ENCODE results near the gene GPC5.
A peak's percentile ranks its signal among the peaks of the same experiment; 100 is the strongest.

Gene GPC5

GRCh38 chr13:91370501-91370900 lies 27.9 kb upstream of the GPC5 start:
- no peak for TF ChIP-seq CTCF (IDR thresholded peaks at IDR 0.05; ENCODE audit: low read depth, low read length)
- no peak for DNase-seq (ENCODE audit: extremely low read depth, low read depth)

- TF ChIP-seq CTCF (IDR thresholded peaks at IDR 0.05; ENCODE audit: low read depth, low read length): no peak
- no peak for DNase-seq (ENCODE audit: extremely low read depth, low read depth)
Measured at GRCh38 chr13:91372911-91373310, 25.5 kb upstream of the GPC5 start.

GRCh38 chr13:91375116-91375729 lies 23.2 kb upstream of the GPC5 start:
- DNase-seq (ENCODE audit: extremely low read depth, low read depth): no peak
- peak; percentile 38 for TF ChIP-seq CTCF (IDR thresholded peaks at IDR 0.05; ENCODE audit: low read depth, low read length)

- DNase-seq (ENCODE audit: extremely low read depth, low read depth): no peak
- peak; percentile 14 for TF ChIP-seq CTCF (IDR thresholded peaks at IDR 0.05; ENCODE audit: low read depth, low read length)
Measured at GRCh38 chr13:91381371-91381770, 17.1 kb upstream of the GPC5 start.

- DNase-seq (ENCODE audit: extremely low read depth, low read depth): no peak
Measured at GRCh38 chr13:91383836-91384235, 14.6 kb upstream of the GPC5 start.

GRCh38 chr13:91384896-91385295 lies 13.5 kb upstream of the GPC5 start:
- DNase-seq (ENCODE audit: extremely low read depth, low read depth): no peak
- no peak for TF ChIP-seq CTCF (IDR thresholded peaks at IDR 0.05; ENCODE audit: low read depth, low read length)

More at GRCh38 chr13:91383836-91384235, 14.6 kb upstream of the GPC5 start:
- no peak for TF ChIP-seq CTCF (IDR thresholded peaks at IDR 0.05; ENCODE audit: low read depth, low read length)

- TF ChIP-seq CTCF (IDR thresholded peaks at IDR 0.05; ENCODE audit: low read depth, low read length): no peak
- DNase-seq (ENCODE audit: extremely low read depth, low read depth): no peak
Measured at GRCh38 chr13:91389186-91389585, 9.2 kb upstream of the GPC5 start.

Data from AG09319 (cell line).